C4-2B (cell line): ENCODE results near the gene CHST10.

Experiments
- CTCF ChIP-seq: fragments of 450-650 bp; conservative IDR thresholded peaks from 2 replicates; pipeline ENCODE4 v1.5.1; 2017; ENCODE audit warnings: mild to moderate bottlenecking
- ZFX ChIP-seq: fragments of 450-650 bp; IDR thresholded peaks from 2 replicates; pipeline ENCODE4 v1.6.1; 2017

DNA sequence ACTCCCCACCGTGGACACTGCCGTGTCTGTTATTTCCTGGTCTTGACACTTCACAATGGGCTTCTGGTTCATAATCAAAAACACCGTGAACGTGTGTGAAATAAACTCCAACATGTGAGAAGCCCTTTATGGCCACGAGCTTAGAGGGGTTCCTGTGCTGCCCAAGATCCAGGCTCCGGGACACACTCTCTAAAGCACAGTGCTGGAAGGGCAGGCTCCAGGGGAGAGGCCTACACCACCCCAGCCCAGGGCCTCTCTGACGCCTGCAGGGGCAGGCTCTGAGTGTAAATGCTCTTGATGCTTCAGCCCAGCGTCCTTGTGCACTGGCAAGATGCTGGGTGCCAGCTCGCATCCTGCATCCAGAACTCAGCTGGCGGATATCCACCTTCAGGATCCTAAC is 13.7 kb downstream of the CHST10 start:
- TF ChIP-seq CTCF, result no peak
- TF ChIP-seq ZFX, result no peak
